HUDEP-2 (cell line): ENCODE data around the gene DPH6.
"Not testable (repeated sequence)": the region's sequence is repeated elsewhere in the genome, so short reads cannot be mapped to it uniquely, and the experiment has no call there.

Source experiments
- DNase-seq, 76 experiments: peaks; one replicate each; lab custom pipeline; 2025; ENCODE audit not compliant: unreplicated experiment in 76 of 76; lab: John Stamatoyannopoulos, UW

Gene DPH6

DNA sequence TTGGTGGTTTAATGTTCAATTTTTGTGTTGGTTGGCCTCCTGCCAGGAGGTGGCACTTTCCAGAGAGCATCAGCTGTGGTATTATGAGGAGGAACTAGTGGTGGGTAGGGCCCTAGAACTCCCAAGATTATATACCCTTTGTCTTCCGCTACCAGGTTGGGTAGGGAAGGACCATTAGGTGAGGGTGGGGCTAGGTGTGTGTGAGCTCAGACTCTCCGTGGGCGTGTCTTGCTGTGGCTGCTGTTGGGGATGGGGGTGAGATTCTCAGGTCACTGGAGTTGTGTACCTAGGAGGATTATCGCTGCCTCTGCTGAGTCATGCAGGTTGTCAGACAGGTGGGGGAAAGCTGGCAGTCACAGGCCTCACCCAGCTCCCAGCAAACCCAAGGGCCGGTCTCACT is 187.1 kb downstream of the DPH6 start:
- DNase-seq: no peak

DNA sequence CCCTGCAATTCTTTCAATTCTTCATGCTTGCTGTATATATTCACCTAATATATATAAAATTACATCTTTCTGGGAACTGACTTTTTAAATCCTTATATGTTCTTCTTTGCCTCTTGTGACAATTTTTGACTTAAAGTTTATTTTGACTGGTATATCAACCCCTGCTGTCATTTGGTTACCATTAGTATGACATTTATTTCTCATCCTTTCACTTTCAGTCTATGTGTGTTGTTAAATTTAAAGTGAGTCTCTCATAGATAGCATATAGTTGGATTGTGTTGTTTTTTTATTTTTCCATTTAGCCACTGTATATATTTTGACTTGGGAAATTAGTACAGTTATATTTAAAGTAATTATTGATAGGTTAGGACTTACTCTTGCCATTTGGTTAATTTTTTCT is 194.9 kb downstream of the DPH6 start:
- no peak for DNase-seq

DNA sequence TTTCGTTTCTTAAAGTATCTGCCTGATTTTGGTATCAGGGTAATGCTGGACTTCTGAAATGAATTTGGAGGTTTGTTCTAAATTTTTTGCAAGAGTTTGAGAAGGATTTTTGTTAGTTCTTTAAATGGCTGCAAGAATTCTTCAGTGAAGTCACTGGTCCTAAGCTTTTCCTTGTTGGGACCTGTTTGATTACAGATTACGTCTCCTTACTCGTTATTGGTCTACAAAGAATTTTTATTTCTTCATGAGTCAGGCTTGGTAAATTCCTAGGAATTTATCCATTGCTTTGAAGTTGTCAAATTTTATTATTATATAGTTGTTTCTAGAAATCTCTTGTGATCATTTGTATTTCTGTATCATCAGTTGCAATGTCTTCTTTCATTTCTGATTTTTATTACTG is 196.0 kb downstream of the DPH6 start:
- DNase-seq: no peak

DNA sequence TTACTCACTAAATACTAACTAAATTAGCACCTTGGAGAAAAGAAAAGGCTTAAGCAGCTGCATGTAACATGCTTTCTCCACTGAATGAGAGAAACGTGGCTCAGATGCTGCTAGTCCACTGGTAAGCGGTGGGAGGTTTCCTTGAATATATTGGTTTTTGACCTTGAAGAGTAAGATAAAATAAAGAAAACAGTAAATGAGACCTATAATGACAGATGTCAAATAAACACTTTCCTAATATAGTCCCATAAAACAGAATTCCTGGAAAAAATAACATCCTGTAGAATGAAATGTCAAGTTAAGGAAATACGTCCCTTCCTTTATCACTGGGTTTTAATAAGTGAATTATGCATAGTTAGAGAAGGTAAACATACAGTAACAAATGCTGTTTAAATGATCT is 215.0 kb downstream of the DPH6 start:
- DNase-seq: no peak

DNA sequence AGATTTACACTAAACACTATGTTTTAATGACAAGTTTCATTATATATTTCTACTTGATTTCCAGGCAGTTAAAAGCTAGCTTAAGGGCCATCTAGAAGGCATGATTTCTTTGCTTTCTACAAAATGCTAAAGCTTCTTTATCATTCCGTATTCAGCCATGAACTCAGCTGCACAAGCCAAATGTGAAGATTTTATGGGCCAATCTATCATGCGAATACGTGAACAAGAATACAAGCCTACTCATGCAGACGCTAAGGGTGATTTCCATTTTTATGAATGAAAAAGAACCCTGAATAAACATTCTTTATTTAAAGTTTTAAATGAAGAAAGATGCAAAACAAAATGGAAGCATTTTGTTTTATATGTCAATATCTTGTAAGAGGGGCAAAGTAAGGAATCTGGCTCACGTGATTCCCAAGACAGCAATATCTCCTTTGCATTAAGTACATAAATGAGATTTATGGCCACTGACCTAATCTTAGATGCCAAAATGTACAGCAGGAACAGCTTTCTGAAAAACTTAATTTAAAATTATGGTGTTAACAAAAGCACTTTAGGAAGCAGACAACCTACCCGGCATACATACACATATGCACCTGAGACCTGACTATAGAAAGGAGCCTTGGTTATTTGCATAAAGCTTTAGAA is 215.8 kb downstream of the DPH6 start:
- no peak for DNase-seq

DNA sequence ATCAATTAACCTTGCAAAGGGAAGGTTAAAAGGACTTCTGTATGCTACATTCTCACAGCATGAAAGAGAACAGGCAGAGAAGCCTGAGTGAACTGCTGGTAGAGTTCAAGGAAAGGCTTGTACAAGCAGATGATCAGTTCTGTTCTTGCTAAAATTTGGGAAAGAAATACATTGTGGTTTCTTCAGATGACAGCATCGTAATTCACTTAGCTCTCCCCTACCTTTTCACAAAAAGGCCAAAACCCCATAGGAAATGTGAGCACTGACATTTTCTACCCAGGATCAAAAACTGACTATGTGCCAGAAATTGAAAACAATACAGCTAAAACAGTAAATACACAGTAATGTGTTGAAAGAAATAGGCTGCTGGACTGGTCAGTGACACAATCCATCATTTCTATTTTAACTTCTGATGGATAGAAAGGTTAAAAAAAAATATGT is 216.4 kb downstream of the DPH6 start:
- DNase-seq: no peak

DNA sequence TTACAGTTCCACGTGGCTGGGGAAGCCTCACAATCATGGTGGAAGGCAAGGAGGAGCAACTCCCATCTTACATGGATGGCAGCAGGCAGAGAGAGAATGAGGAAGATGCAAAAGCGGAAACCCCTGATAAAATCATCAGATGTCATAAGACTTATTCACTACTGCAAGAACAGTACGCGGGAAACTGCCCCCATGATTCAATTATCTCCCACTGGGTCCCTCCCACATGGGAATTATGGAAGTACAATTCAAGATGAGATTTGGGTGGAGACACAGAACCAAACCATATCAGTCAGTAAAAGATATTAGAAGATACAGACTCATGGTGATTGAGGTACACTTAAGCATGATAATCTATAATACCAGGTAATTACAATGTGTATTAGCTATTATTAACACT is 217.1 kb downstream of the DPH6 start:
- not testable (repeated sequence) for DNase-seq

DNA sequence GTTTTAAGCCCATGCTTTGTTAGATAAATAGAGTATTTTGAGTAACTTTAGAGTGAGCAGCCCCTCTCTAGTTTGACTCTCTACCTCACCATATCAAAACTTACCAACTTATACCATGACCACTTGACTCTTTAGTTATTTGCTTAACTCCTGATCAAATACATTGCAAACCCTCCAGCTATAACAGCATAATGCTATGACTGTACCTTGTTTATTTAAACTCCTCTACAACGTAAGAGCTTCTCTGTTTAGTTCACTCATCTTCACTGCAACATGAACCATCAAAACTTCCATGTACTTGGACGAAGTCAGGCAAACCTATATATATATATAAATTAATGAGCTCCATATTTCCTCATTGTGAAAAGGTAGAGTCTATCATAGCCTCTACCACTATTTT is 218.2 kb downstream of the DPH6 start:
- no peak for DNase-seq

DNA sequence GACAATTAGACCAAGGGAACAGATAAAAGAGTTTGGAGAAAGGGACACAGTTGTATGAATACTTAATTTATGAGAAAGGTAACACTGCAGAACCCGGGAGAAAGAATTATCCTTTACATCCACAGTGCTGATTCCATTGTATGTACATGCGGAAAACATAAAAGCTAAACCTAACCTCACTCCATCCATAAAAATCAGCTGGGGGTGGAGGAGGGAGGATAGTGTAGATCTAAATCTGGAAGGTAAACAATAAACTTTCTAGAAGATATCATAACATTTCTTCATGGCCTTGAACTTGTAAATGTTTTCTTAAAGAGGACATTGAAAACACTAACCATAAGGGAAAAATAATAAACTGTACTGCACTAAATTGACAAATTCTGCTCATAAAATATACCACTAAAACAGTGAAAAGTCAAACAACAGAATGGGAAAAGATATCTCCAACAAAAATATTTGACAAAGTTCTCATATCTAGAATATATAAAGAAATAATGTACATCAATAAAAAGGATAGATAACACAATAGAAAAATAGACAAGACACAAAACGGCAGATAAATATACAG is 220.5 kb downstream of the DPH6 start:
- DNase-seq: no peak

DNA sequence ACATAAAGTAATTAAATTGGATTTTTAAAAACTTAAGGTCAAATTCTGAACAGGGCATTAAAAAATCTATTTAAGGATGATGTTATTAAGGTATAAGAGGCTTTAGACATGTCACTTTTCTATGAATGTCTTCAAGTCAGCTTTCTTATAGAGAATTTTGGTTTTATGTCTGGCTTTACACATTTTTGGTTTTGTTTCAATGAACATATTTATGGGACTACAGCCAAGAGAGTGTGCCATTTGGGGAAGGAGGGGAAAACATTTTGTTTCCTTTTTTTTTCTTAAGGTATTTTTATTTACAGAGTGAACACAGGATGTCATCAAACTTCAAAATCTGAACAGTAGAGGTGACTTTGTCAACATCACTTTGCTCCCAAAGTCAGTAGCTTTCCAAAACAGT is 222.8 kb downstream of the DPH6 start:
- no peak for DNase-seq

DNA sequence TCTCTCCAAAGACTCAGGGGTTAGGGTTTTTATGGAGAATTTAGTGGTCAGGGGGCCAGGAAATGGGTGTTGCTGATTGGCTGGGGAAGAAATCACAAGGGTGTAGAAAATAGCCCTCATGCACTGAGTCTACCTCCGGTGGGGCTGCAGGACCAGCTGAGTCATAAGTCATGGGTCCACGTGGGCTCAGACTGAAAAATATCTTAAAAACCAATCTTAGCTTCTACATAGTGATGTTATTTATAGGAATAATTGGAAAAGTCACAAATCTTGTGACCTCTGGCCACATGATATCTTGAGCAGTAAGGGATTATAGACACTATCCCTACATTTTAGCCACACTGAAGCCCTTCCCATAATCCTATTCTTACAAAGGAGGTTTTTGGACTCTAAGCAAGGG is 224.0 kb downstream of the DPH6 start:
- DNase-seq: no peak

DNA sequence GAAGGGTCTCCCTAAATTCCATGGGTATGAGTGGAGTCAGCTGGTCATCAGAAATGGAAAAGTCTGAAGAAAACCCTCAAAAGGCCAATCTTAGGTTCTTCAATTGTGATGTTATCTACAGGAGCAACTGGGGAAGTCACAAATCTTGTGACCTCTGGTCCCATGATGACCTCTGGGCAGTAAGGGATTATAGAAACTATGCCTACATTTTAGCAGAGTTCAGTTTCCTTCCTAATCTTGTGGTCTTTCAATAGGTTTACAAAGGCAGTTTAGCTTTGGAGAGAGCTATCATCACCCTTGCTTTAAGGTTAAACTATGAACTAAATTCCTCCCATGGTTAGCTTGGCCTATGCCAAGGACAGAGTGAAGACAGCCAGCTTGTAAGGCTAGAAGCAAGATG is 225.1 kb downstream of the DPH6 start:
- DNase-seq: no peak
